ENCODE results near the gene SEMA5B.

The SEMA5B gene

DNA sequence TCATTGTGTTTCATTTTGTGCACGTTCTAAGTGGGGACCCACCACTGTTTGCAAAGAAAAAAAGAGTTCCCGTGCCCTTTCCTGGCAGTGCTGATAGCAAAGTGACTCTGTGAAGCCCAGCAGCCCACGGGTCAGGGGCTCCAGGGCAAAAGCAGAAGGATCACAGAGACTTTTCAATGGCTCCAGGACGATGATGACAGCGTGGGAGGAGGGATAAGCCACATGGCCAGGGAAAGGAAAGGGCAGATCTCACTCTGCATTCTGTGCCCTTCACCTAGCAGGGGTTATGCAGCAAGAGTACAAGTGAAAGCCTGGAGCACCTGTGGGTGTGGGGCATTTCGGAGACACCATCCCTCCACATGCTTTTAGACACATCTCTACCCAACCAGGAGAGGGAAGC lies 35.4 kb downstream of the SEMA5B start:
- no peak for DNase-seq

DNA sequence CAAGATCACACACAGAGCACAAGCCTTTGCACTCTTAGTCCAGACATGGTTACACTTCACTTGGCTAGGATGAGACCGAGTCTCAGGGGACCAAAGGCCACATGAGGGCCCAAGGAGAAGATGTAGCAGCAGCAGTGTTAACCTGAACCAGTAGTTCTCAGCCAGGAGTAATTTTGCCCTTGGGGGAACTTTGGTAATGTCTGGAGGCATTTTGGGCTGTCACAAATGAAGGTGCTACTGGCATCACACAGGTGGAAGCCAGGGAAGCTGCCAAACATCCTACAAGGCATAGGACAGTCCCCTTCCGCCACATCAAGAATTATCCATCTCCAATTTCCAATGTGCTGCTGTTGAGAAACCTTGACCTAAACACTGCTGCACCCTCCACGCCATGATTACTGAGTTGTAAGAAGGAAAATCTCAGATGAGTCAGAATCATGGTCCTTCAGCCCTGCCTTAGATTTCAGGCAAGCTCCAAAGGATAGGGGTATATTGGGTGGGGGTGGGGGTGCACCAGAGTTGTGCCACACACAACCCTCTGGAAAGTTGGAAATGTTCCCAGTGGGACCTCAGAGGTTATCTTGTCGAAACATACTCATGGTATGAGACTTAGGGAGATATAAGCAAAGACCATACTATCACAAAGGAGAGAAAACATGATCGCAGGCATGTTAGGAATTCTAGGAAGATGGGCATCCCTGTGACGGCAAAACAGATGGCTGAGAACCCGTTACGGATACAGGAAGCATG lies 36.2 kb downstream of the SEMA5B start:
- DNase-seq = no peak

DNA sequence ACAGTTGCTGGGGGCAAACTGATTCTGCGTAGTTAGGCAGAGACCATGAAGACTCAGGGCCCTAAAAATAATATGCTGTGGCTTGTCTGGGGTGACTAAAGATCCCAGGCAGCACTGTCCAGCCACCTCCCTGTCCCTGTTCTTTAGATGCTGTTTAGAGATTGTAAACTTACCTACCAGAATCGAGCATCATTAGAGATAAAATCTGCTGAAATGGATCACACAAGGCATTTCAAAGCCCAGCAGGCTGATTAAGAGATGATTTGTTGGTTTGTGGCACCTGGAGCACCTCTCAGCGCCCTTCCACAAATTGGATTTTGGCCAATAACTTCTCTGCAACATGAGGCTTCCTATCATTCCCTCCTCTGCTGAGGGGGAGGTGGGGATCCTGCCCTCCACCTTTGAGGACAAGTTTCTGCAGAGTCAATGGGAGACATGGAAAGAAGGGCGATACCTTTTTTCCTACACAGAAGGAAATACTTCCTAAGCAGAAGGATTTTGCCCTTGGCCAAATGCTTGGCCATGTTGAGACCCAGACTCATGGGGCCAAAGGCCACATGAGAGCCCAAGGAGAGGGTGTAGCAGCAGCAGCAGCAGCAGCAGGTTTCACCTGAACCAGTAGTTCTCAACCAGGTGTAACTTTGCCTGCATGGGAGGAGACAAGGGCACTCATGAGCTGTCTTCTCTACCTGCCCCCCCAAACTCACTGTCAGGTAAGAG lies 37.5 kb downstream of the SEMA5B start:
- DNase-seq = no peak

DNA sequence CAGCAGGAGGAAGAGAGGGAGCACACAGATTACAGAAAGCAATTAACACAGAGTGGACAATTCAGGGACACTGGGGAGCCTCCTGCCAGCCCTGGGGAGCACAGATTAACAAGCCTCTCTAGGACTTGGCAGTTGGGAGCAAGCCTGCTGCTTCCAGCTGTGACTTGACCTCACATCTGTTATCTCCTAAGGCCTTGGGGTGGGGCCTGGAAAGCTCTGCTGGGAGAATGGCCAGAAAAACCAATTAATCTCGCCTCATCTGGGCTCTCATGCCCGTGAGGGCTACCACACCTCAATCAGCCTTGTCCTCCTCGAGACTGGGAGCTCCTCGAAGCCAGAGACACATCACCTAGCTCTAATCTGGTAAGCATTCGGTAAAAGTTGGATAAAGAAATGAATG lies 39.1 kb downstream of the SEMA5B start:
- no peak for DNase-seq

DNA sequence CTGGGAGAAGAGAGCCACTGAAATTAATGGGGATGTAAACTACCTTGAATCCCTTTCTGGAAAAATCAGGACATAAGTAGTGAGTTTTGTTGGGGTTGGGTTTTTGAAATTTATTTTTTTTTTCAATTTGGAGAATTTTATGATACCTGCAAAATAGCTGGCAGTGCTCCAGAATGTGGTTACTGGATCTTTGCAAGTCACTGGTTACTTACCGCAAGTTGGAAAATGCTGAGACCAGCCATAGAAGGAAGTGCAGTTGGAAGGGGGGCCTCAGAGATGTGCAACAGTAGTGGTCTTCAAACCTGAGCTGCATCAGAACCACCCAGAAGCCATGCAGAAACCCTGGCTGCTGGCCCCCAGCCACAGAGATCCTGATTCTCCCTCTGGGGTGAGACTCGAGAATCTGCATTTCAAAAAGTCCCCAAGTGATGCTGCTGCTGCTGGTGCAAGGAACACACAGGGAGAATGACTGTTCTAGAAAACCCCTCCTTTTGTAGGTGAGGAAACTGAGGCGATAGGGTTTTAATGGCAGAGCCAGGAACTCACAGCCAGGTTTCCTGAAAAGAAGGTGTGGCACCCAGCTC lies 39.7 kb downstream of the SEMA5B start:
- DNase-seq = no peak

- DNase-seq = no peak
Measured at GRCh38 chr3:122987231-122987630, 40.3 kb downstream of the SEMA5B start.

DNA sequence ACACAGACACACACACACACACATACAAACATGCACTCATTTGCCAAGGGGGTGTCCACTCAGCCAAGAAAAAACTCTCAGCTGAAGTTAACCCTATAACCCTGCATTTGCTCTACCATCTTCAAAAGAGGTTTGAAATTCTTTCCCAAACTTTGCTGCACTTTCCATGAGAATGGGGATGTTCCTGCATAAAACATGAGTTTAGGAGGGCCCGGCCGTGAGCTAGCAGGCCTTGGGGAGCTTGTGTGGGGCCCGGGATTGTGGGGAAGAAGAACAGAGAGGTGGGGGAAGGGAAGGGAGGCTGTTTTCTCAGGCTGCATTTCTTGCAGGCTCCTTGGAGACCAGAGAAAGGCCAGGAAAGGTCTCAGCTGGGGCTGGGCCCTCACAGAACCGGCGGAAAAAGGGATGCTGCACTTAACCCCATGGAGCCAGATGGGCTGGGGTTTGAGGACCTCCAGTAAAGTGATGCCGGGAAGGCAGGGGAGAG lies 40.8 kb downstream of the SEMA5B start:
- no peak for DNase-seq

GRCh38 chr3:122985539-122985938 lies 42.0 kb downstream of the SEMA5B start:
- DNase-seq = no peak

DNA sequence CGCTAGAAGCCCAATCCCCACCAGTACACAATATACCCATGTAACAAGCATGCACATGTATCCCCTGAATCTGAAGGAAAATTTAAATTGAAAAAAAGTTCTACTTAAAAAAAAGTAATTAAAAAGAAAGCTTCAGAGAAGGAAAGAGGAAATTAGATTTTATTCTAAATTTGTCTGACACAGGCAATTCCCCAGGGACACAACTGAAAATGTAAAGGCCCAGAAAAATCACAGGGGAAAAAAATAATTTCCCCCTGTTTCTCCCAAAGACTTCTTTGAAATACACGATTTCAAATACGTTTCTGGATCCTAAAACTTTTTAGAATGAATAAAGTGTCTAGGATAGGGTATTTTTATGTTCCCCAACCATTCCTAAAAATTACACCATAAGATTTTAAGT lies 42.9 kb downstream of the SEMA5B start:
- no peak for DNase-seq

- no peak for DNase-seq
Measured at GRCh38 chr3:122984007-122984406, 43.6 kb downstream of the SEMA5B start.

- DNase-seq = no peak
Measured at GRCh38 chr3:122982216-122983185, 45.1 kb downstream of the SEMA5B start.

GRCh38 chr3:122979211-122979610 lies 48.4 kb downstream of the SEMA5B start:
- no peak for DNase-seq

DNA sequence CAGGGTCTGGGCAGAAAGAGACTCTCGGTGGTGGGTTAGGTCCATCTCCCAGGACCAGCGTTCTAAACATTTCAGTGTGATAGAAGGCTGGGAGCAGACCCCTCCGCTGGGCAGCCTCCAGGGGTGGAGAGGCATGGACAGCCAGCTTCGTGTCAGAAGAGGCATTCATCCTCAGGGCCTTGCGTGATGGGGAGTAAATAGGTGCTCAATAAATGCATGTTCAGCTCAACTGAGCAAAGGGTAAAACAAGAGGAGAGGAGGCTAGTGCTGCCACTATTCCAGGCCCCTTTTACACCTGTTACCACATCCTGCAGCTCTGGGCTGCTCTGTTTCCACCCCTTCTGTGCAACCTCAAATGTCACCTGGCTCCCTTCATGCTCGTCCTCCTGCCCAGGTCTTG lies 49.0 kb downstream of the SEMA5B start:
- no peak for DNase-seq

- no peak for DNase-seq
Measured at GRCh38 chr3:122977746-122978466, 49.7 kb downstream of the SEMA5B start.

GRCh38 chr3:122975924-122976293 lies 51.7 kb downstream of the SEMA5B start:
- DNase-seq = no peak

DNA sequence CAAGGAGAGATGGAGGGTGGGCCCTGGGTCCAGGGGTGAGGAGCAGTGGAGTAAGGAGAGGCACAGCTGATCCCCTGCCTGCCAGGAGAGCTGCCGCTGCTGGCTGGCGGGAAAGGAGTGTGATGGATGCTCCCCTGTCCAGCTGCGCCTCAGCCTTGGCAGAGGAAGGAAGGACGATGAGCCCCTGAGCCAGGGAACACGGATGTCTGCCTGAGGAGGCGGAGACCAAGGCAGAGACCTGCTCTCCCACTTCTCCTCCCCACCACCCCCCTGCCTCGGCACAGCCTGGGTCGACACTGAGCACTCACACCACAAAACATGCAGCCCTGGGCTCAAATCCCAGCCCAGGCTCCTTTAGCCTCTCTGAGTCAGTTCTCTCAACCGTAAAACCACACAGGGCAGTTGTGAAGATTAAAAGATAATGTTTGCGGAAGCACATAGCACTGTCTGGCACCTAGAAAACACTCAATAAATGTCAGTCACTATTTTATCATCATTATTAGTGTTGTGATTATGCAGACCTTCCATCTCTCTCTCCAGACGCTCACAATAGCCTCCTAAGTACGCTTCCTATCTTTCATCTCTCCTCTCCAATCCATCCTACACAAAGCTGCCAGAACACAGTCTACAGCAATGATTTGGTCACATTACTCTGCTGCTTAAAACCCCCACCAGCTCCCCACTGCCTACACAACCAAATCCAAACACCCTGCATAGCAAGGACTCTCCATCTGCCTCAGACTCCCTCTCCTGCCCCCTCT lies 52.2 kb downstream of the SEMA5B start:
- no peak for DNase-seq

- DNase-seq = no peak
Measured at GRCh38 chr3:122974764-122975162, 52.8 kb downstream of the SEMA5B start.

- no peak for DNase-seq
Measured at GRCh38 chr3:122973893-122974615, 53.5 kb downstream of the SEMA5B start.

- no peak for DNase-seq
Measured at GRCh38 chr3:122972141-122972540, 55.4 kb downstream of the SEMA5B start.

DNA sequence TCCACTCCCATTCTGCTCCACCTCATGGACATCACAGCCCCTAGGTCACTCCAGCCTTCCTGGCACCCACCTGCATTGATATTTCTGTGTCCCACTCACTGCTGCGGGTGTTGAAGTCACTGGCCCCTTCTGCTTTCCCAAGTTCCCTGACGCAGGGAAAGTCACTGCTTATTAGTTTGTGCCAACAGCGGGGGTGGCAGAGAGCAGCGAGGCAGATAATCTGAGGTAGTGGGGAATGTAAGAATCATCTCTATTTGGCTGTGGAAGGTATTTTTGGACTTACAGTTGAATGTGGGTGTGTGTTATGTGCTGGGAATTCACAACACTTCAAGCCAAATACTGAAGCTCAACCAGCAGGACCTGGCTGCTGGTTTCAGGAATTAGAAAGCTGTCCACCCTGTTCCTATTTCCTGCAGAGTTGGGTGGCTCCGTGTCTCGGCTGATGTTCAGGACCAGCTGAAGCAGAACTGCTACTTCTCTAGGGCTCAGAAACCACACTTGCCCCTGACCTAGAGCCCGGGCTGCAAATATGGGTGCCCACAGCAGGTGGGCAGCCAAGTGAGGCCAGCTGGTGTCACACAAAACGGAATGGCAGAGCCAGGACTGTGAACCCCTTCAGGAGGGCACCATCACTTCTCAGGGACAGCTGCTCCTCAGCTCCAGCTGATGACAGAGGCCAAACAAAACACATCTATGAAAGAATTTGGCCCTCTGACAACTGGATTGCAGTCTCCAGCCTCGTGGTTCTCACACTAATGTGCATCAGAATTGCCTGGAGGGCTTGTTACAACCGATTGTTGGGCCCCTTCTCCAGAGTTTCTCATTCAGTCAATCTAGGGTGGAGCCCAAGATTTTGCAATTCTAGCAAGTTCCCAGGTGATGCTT lies 57.7 kb downstream of the SEMA5B start:
- DNase-seq = no peak
